ENCODE measurements around the gene CAMK1G. TPM values are rescaled to one million over a fixed set of nuclear protein-coding genes. Genes with fewer than 3 reads are reported as not detected.

CAMK1G gene
- total RNA-seq, 4 donors from 2014 or later: not detected

- no peak for ATAC-seq (ENCODE audit: low FRiP score)
- no peak for TF ChIP-seq CTCF (IDR thresholded peaks at IDR 0.05)
- no peak for DNase-seq (ENCODE audit: low spot score)
Observed at GRCh38 chr1:209621741-209622655, 38.5 kb downstream of the CAMK1G start.

DNA sequence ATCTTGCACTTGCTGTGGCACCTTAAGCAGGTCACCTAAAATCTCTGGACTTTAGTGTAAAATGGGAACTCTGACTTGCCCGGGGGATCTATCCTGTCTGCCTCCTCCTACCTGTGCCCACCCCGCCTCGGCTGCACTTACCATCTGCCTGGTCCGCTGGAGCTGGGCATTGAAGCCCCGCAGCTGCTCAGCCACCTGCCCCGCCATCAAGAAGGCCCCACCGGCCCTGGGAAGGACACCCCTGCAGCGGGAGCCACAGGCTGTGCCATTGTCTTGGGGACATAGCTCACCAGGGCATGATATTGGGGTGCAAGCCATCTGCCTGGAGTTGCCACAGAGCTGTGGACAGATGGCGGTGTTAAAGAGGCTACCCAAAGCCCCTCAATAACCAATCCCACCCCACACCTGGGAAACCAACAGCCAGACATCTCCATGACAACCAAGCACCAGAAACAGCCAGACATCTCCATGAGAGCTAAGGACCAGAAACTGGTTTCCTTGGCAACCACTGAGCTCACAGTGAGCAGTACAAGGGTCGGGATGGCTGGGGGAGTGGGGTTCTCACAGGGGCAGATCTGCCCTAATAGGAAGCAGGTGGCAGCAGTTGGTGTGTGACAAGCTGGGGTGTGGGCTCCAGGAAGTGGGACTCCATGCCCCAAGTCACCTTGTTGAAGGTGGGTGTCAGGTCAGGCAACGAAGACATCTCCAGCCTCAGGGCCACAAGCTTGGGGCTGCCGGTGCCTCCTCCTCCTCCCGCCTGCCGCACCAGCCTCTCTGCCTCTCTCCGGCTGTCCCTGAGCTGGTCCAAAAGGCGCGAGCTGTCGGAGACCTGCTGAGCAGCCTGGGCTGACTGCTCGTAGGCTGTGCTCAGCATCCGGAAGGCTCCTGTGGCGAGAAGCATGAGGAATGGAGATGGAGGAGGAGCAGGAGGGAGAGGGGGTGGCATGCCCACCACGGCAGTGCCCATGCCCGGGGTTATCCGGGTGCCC, 39.6 kb downstream of the CAMK1G start:
- no peak for ATAC-seq (ENCODE audit: low FRiP score)
- DNase-seq (ENCODE audit: low spot score): no peak
- TF ChIP-seq CTCF (IDR thresholded peaks at IDR 0.05): no peak

- ATAC-seq (ENCODE audit: low FRiP score) (no peak), DNase-seq (ENCODE audit: low spot score) (no peak)
- no peak for TF ChIP-seq CTCF (IDR thresholded peaks at IDR 0.05)
Observed at GRCh38 chr1:209624558-209625549, 41.3 kb downstream of the CAMK1G start.

GRCh38 chr1:209625791-209626285, 42.3 kb downstream of the CAMK1G start:
- DNase-seq (ENCODE audit: low spot score): no peak
- no peak for ATAC-seq (ENCODE audit: low FRiP score)
- no peak for TF ChIP-seq CTCF (IDR thresholded peaks at IDR 0.05)

DNA sequence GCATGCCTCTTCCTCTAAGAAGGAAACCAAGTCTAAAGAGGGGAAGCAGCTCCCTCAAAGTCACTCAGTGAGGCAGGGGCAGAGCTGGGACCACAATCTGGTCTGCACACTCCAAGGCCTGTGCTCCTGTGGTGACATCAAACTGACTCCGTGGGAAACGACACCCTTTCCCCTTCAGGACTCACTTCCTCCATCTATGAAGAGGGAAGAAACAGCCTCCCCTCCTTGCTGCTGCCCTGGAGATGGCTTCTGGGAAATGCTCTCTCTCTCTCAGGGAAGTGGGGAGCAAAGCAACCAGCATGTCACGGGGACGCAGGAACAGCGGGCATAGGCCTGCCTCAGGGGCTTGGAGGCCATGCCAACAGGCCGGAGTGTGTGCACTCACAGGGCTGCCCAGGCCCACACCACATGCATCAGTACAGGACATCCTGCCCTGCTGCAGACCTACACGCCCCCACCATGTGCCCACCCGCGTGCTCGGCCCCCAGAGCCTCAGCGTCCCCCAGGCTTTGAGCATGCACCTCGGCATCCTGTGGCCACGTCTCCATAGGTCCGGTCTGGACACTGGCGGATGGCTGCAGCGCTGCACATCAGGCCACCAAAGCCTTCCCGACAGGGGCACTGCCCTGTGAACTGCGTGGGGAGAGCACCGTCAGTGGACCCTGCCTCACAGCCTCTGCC, 43.0 kb downstream of the CAMK1G start:
- no peak for DNase-seq (ENCODE audit: low spot score)
- no peak for TF ChIP-seq CTCF (IDR thresholded peaks at IDR 0.05)
- ATAC-seq (ENCODE audit: low FRiP score): no peak

All from omental fat pad (tissue), 4 donors.